WTC11 (cell line): ENCODE data around the gene RPS6KC1. TPM values are rescaled to one million over a fixed set of nuclear protein-coding genes. Genes with fewer than 3 reads are reported as not detected.

ENCODE experiments used
- ATAC-seq: fragments of 200-7000 bp; cut with Tn5 transposase; 2 replicates; pipeline ENCODE4 v1.10.0; 2021; ENCODE audit warnings: mild to moderate bottlenecking, moderate library complexity
- CTCF ChIA-PET: fragments of 300-600 bp; sonication (Branson Sonifier 250); formaldehyde crosslinking; loops from one replicate; lab custom pipeline; 2021; ENCODE audit warnings: antibody characterized with exemption; lab: Charles Lee
- POLR2A ChIA-PET: fragments of 350-600 bp; sonication (Branson Sonifier 250); formaldehyde crosslinking; loops from one replicate; lab custom pipeline; 2021; ENCODE audit warnings: antibody characterized with exemption; lab: Charles Lee
- DNase-seq: peaks from one replicate; pipeline ENCODE4 v3.0.0; 2021; ENCODE audit warnings: low spot score
- H3K27ac Mint-ChIP-seq: 2 replicates; pipeline ENCODE4 v1.8.0; 2021; ENCODE audit warnings: mixed read lengths
- H3K27me3 Mint-ChIP-seq: 2 replicates; pipeline ENCODE4 v1.8.0; 2021; ENCODE audit warnings: low read depth, mild to moderate bottlenecking, moderate library complexity, mixed read lengths
- H3K36me3 Mint-ChIP-seq: 2 replicates; pipeline ENCODE4 v1.8.0; 2021; ENCODE audit warnings: mixed read lengths
- H3K4me1 Mint-ChIP-seq: 2 replicates; pipeline ENCODE4 v1.8.0; 2022; ENCODE audit warnings: mixed read lengths
- H3K4me3 Mint-ChIP-seq: 2 replicates; pipeline ENCODE4 v1.8.0; 2021; ENCODE audit warnings: mild to moderate bottlenecking, moderate library complexity, mixed read lengths
- H3K9me3 Mint-ChIP-seq: 2 replicates; pipeline ENCODE4 v1.8.0; 2021; ENCODE audit warnings: mixed read lengths
- E2F1 ChIP-seq: sonication (generic); formaldehyde crosslinking; IDR thresholded peaks from 2 replicates; pipeline ENCODE4 v1.8.0; 2022; ENCODE audit warnings: mild to moderate bottlenecking, missing genetic modification reagents
- ETV6 ChIP-seq: sonication (generic); formaldehyde crosslinking; IDR thresholded peaks from 2 replicates; pipeline ENCODE4 v1.8.1; 2022; ENCODE audit warnings: mild to moderate bottlenecking, missing genetic modification reagents
- FOXJ3 ChIP-seq: sonication (generic); formaldehyde crosslinking; IDR thresholded peaks from 2 replicates; pipeline ENCODE4 v1.9.0; 2021; ENCODE audit warnings: missing genetic modification reagents, mild to moderate bottlenecking, borderline replicate concordance
- FOXK1 ChIP-seq: sonication (generic); formaldehyde crosslinking; IDR thresholded peaks from 2 replicates; pipeline ENCODE4 v1.8.0; 2022; ENCODE audit warnings: mild to moderate bottlenecking, moderate library complexity, missing genetic modification reagents
- GRHL2 ChIP-seq: fragments of 250-450 bp; sonication (Bioruptor Pico); IDR thresholded peaks from 2 replicates; pipeline ENCODE4 v1.8.0; 2022; ENCODE audit warnings: mild to moderate bottlenecking, moderate library complexity; ENCODE audit not compliant: insufficient replicate concordance, severe bottlenecking
- IRF1 ChIP-seq: sonication (generic); formaldehyde crosslinking; IDR thresholded peaks from 2 replicates; pipeline ENCODE4 v1.8.0; 2023; ENCODE audit warnings: missing genetic modification reagents
- JAZF1 ChIP-seq: fragments of 250-450 bp; sonication (Bioruptor Pico); IDR thresholded peaks from 2 replicates; pipeline ENCODE4 v1.9.0; 2021; ENCODE audit warnings: moderate library complexity, mild to moderate bottlenecking, inconsistent platforms
- JUN ChIP-seq: sonication (generic); formaldehyde crosslinking; IDR thresholded peaks from 2 replicates; pipeline ENCODE4 v1.8.0; 2023; ENCODE audit warnings: mild to moderate bottlenecking, missing genetic modification reagents
- MLX ChIP-seq: sonication (generic); formaldehyde crosslinking; IDR thresholded peaks from 2 replicates; pipeline ENCODE4 v1.8.1; 2023; ENCODE audit warnings: mild to moderate bottlenecking, missing genetic modification reagents, moderate library complexity
- NFATC4 ChIP-seq: fragments of 250-450 bp; sonication (Bioruptor Pico); IDR thresholded peaks from 2 replicates; pipeline ENCODE4 v1.9.0; 2021; ENCODE audit warnings: mild to moderate bottlenecking
- NFE2L1 ChIP-seq: sonication (generic); formaldehyde crosslinking; IDR thresholded peaks from 2 replicates; pipeline ENCODE4 v1.8.1; 2023; ENCODE audit warnings: missing genetic modification reagents
- PRRX2 ChIP-seq: fragments of 250-450 bp; sonication (Bioruptor Pico); IDR thresholded peaks from 2 replicates; pipeline ENCODE4 v1.8.0; 2021; ENCODE audit warnings: mild to moderate bottlenecking
- SMAD3 ChIP-seq: sonication (generic); formaldehyde crosslinking; IDR thresholded peaks from 2 replicates; pipeline ENCODE4 v1.8.0; 2022; ENCODE audit warnings: missing genetic modification reagents, mild to moderate bottlenecking, borderline replicate concordance
- SMAD4 ChIP-seq: sonication (generic); formaldehyde crosslinking; IDR thresholded peaks from 2 replicates; pipeline ENCODE4 v1.8.0; 2022; ENCODE audit warnings: mild to moderate bottlenecking, missing genetic modification reagents
- TEAD4 ChIP-seq: sonication (generic); formaldehyde crosslinking; IDR thresholded peaks from 2 replicates; pipeline ENCODE4 v1.8.0; 2022; ENCODE audit warnings: mild to moderate bottlenecking, missing genetic modification reagents
- USF1 ChIP-seq: sonication (generic); formaldehyde crosslinking; IDR thresholded peaks from 2 replicates; pipeline ENCODE4 v1.8.0; 2022; ENCODE audit warnings: mild to moderate bottlenecking, missing genetic modification reagents
- ZNF219 ChIP-seq: sonication (generic); formaldehyde crosslinking; IDR thresholded peaks from 2 replicates; pipeline ENCODE4 v1.8.0; 2023; ENCODE audit warnings: missing genetic modification reagents, mild to moderate bottlenecking, borderline replicate concordance
- ZNF416 ChIP-seq: fragments of 250-450 bp; sonication (Bioruptor Pico); IDR thresholded peaks from 2 replicates; pipeline ENCODE4 v1.9.0; 2021; ENCODE audit warnings: mild to moderate bottlenecking, inconsistent platforms
- ZNF423 ChIP-seq: fragments of 250-450 bp; sonication (Bioruptor Pico); IDR thresholded peaks from 2 replicates; pipeline ENCODE4 v2.1.2; 2022; ENCODE audit warnings: mild to moderate bottlenecking, moderate library complexity
- total RNA-seq: library from RNA; stranded (reverse); gene quantifications from 3 replicates; pipeline ENCODE4 v1.2.3, GENCODE V29; 2021
- TF ChIP-seq, protein P1 (sequence below): fragments of 250-450 bp; sonication (Bioruptor Pico); IDR thresholded peaks from 2 replicates; pipeline ENCODE4 v1.9.0; 2021; ENCODE audit warnings: mild to moderate bottlenecking
- TF ChIP-seq, protein P2 (sequence below): fragments of 250-450 bp; sonication (Bioruptor Pico); IDR thresholded peaks from 2 replicates; pipeline ENCODE4 v2.1.2; 2022; ENCODE audit warnings: mild to moderate bottlenecking, moderate library complexity
- TF ChIP-seq, protein P3 (sequence below): sonication (generic); formaldehyde crosslinking; IDR thresholded peaks from 2 replicates; pipeline ENCODE4 v1.8.1; 2023; ENCODE audit warnings: mild to moderate bottlenecking, missing genetic modification reagents, borderline replicate concordance
- TF ChIP-seq, protein P4 (sequence below): sonication (generic); formaldehyde crosslinking; IDR thresholded peaks from 2 replicates; pipeline ENCODE4 v1.8.0; 2022; ENCODE audit warnings: mild to moderate bottlenecking, missing genetic modification reagents
- TF ChIP-seq, protein P5 (sequence below): sonication (generic); formaldehyde crosslinking; IDR thresholded peaks from 2 replicates; pipeline ENCODE4 v1.8.1; 2022; ENCODE audit warnings: low read depth, missing genetic modification reagents, borderline replicate concordance

Gene RPS6KC1
- total RNA-seq, 1 experiment from 2014 or later, result 17.4 TPM

DNA sequence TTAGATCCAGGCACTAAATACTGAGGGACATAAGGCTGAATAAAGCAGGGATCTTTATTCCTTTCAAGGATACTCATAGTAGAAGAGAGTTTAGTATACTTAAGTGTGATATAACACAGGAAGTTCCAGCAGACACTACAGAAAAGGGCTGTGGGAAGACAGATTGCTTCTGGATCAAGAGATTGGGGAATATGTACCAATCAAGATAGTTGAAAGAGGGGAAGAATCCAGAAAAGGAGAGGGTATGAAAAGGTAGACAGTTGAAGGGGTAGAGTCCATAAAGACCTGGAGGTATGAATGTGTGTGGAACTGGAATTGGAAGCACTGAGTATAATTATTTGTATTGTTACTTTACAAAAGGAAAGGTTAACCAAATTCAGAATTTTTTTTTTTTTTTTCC, 2.4 kb downstream of the RPS6KC1 start:
- POLR2A ChIA-PET, result no interaction called here
- Mint-ChIP-seq H3K27me3 (no peaks in the 10 kb centered on the region), H3K4me3 (no peak overlapping the region), H3K9me3 (peaks cover 9% of the 10 kb centered on the region), H3K36me3 (peaks cover 2% of the 10 kb centered on the region; the same call in 1 of the 2 replicates), H3K4me1 (peaks cover 38% of the 10 kb centered on the region), H3K27ac (no peak overlapping the region)
- TF ChIP-seq NFATC4 (CRISPR knock-in tag) (no peak), IRF1 (CRISPR knock-in tag) (no peak), ZNF416 (CRISPR knock-in tag) (no peak), GRHL2 (no peak), FOXK1 (CRISPR knock-in tag) (no peak), MLX (no peak), USF1 (CRISPR knock-in tag) (no peak), NFE2L1 (CRISPR knock-in tag) (no peak), JUN (CRISPR knock-in tag) (no peak), SMAD4 (CRISPR knock-in tag) (no peak), JAZF1 (CRISPR knock-in tag) (no peak), ZNF219 (CRISPR knock-in tag) (no peak), ETV6 (no peak)
- TF ChIP-seq, protein P1, sequence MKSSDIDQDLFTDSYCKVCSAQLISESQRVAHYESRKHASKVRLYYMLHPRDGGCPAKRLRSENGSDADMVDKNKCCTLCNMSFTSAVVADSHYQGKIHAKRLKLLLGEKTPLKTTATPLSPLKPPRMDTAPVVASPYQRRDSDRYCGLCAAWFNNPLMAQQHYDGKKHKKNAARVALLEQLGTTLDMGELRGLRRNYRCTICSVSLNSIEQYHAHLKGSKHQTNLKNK (CRISPR knock-in tag), result no peak
- TF ChIP-seq, protein P2, sequence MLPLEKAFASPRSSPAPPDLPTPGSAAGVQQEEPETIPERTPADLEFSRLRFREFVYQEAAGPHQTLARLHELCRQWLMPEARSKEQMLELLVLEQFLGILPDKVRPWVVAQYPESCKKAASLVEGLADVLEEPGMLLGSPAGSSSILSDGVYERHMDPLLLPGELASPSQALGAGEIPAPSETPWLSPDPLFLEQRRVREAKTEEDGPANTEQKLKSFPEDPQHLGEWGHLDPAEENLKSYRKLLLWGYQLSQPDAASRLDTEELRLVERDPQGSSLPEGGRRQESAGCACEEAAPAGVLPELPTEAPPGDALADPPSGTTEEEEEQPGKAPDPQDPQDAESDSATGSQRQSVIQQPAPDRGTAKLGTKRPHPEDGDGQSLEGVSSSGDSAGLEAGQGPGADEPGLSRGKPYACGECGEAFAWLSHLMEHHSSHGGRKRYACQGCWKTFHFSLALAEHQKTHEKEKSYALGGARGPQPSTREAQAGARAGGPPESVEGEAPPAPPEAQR, result no peak
- TF ChIP-seq, protein P3, sequence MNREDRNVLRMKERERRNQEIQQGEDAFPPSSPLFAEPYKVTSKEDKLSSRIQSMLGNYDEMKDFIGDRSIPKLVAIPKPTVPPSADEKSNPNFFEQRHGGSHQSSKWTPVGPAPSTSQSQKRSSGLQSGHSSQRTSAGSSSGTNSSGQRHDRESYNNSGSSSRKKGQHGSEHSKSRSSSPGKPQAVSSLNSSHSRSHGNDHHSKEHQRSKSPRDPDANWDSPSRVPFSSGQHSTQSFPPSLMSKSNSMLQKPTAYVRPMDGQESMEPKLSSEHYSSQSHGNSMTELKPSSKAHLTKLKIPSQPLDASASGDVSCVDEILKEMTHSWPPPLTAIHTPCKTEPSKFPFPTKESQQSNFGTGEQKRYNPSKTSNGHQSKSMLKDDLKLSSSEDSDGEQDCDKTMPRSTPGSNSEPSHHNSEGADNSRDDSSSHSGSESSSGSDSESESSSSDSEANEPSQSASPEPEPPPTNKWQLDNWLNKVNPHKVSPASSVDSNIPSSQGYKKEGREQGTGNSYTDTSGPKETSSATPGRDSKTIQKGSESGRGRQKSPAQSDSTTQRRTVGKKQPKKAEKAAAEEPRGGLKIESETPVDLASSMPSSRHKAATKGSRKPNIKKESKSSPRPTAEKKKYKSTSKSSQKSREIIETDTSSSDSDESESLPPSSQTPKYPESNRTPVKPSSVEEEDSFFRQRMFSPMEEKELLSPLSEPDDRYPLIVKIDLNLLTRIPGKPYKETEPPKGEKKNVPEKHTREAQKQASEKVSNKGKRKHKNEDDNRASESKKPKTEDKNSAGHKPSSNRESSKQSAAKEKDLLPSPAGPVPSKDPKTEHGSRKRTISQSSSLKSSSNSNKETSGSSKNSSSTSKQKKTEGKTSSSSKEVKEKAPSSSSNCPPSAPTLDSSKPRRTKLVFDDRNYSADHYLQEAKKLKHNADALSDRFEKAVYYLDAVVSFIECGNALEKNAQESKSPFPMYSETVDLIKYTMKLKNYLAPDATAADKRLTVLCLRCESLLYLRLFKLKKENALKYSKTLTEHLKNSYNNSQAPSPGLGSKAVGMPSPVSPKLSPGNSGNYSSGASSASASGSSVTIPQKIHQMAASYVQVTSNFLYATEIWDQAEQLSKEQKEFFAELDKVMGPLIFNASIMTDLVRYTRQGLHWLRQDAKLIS (CRISPR knock-in tag), result no peak
- ATAC-seq, result no peak
- no peak for DNase-seq
- CTCF ChIA-PET, result no interaction called here

GRCh38 chr1:213054142-213054541, 3.1 kb downstream of the RPS6KC1 start:
- no peak for ATAC-seq
- H3K27me3 Mint-ChIP-seq, result no peaks in the 10 kb centered on the region
- H3K27ac Mint-ChIP-seq, result no peak overlapping the region
- H3K4me1 Mint-ChIP-seq, result peaks cover 33% of the 10 kb centered on the region
- no peak overlapping the region for H3K4me3 Mint-ChIP-seq
- DNase-seq, result no peak
- peaks cover 2% of the 10 kb centered on the region; the same call in 1 of the 2 replicates for H3K36me3 Mint-ChIP-seq
- CTCF ChIA-PET, result no interaction called here
- POLR2A ChIA-PET, result no interaction called here
- TF ChIP-seq TEAD4 (CRISPR knock-in tag) (no peak), NFATC4 (CRISPR knock-in tag) (no peak), FOXJ3 (no peak), ZNF423 (CRISPR knock-in tag) (no peak), PRRX2 (CRISPR knock-in tag) (no peak), E2F1 (CRISPR knock-in tag) (no peak), SMAD3 (CRISPR knock-in tag) (no peak), JUN (CRISPR knock-in tag) (no peak)
- TF ChIP-seq, protein P4, sequence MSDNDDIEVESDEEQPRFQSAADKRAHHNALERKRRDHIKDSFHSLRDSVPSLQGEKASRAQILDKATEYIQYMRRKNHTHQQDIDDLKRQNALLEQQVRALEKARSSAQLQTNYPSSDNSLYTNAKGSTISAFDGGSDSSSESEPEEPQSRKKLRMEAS (CRISPR knock-in tag), result no peak
- TF ChIP-seq, protein P5, sequence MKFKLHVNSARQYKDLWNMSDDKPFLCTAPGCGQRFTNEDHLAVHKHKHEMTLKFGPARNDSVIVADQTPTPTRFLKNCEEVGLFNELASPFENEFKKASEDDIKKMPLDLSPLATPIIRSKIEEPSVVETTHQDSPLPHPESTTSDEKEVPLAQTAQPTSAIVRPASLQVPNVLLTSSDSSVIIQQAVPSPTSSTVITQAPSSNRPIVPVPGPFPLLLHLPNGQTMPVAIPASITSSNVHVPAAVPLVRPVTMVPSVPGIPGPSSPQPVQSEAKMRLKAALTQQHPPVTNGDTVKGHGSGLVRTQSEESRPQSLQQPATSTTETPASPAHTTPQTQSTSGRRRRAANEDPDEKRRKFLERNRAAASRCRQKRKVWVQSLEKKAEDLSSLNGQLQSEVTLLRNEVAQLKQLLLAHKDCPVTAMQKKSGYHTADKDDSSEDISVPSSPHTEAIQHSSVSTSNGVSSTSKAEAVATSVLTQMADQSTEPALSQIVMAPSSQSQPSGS (CRISPR knock-in tag), result no peak
- H3K9me3 Mint-ChIP-seq, result peaks cover 16% of the 10 kb centered on the region
